Ovary (tissue), 3 donors: ENCODE measurements around the gene RFX5.

ENCODE experiments used
- CTCF ChIP-seq, 3 donors: fragments of 450-650 bp in 2 of 3; fragments of 200-600 bp in 1 of 3; IDR thresholded peaks; one replicate each; pipeline versions ENCODE4 v1.5.1 to v1.8.0; 2016 to 2022; ENCODE audit warnings: antibody characterized with exemption in 3 of 3, mild to moderate bottlenecking in 1 of 3
- EP300 ChIP-seq: sonication (generic); formaldehyde crosslinking; IDR thresholded peaks from one replicate; pipeline ENCODE4 v1.6.1; 2017; ENCODE audit warnings: antibody characterized with exemption
- POLR2A ChIP-seq: fragments of 450-650 bp; IDR thresholded peaks from one replicate; pipeline ENCODE4 v1.6.1; 2017; ENCODE audit warnings: antibody characterized with exemption, mild to moderate bottlenecking, moderate library complexity
- donor health status: DM: no; HTN: no; CAD: no.

- TF ChIP-seq EP300 = no peak
- no peak for TF ChIP-seq CTCF (IDR thresholded peaks at IDR 0.05)
- no peak for TF ChIP-seq POLR2A
Observed at GRCh38 chr1:151369302-151369610, 22.2 kb upstream of the RFX5 start.
